HPDE6-E6E7 (cell line): ENCODE measurements around the gene MRPL16.
"Not testable (repeated sequence)": the region's sequence is repeated elsewhere in the genome, so short reads cannot be mapped to it uniquely, and the experiment has no call there.

Experiments used
- DNase-seq: peaks from one replicate; pipeline ENCODE4 v3.0.0; 2011; ENCODE audit warnings: missing footprints; ENCODE audit errors: extremely low spot score

Gene MRPL16

DNA sequence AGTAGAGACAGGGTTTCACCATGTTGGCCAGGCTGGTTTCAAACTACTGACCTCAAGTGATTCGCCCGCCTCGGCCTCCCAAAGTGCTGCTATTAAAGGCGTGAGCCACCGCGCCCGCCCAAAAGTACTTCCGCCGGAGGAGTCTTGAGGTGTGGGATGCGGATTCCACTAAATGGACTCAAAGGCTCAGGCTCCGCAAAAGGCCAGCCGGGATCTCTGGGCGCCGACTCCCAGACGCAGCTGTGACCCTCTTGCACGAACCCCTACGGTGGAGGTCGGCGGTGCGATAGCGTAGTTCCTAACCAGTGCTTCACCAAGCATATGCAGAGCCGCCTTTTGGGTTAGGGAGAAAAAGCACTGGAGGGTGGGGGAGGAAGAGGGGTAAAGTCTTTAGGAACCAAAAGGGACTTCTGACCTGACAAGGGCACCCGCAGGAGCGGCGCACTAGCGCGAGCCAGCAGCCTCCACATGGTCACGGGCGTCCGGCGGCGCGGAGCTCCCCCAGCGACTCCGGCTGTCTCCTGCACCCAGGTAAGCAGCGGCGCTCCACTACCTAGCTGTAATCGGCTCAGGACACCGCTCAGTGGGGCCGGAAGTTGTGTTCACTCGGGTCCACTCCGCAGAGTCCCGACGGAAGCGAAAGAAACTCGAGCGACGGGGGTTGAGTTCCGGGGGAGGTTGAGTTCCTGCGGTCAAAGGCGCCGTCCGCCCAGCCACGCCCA lies at the start of gene MRPL16:
Gene MRPL16 (minus strand): TSS at position 590 of the 722 bp plus-strand sequence. CDS start 120 bp downstream, at position 470.
- peak; percentile 87 for DNase-seq

DNA sequence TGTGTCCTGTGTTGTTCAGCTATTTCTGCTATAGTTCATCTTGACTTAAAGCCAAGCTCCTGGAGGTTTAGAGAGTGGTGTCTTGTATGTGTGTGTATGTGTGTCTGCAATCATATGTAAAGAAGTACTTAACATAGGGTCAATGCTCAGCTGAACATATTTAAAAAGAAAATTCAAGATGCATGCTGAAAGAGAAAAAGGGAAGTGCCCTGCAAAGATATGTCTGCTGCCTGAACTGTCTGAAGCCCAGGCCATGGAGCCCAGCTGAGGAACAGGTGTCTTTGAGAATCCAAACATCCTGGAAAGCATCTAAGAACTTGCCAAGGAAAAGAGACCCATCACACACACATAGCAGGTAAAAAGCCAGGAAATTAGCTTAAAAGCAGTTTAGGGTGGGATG lies 49.1 kb upstream of the MRPL16 start:
- no peak for DNase-seq

DNA sequence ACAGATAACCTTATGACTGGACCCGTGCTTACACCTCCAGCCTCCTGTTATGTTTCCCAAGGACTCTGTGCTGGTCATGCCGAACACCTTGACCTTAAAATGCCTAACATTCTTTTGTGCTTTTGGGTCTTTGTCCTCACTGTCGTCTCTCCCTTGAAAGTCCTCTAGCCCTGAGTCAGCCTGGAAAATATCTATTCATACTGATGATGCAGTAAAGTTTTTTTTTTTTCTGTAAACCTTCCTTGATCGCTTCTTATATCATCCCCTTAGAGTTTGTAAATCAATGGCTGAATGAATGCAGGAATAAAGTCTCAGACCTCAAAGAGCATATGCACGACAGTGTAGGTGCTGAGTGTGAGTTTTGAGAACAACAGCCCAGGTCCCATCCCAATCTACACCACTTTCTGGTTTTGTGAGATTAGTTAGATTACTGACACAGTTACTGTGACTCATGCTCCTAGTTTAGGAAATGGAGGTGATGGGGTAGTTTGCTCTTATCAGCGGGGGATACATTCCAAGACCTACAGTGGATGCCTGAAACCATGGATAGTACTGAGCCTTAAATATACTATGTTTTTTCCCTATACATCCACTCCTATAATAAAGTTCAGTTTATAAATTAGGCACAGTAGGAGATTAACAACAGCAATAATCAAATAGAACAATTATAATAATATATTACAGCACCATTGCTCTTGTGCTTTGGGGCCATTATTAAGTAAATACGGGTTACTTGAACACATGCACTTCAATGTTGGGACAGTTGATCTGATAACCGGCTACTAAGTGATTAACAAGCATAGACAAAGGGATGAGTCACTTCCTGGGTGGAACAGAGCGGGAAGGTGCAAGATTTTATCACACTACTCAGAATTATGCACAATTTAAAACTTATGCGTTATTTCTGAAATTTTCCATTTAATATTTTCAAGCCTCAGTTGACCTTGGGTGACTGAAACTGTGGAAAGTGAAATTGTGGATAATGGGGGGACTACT lies 47.2 kb upstream of the MRPL16 start:
- DNase-seq, result peak; percentile 40

DNA sequence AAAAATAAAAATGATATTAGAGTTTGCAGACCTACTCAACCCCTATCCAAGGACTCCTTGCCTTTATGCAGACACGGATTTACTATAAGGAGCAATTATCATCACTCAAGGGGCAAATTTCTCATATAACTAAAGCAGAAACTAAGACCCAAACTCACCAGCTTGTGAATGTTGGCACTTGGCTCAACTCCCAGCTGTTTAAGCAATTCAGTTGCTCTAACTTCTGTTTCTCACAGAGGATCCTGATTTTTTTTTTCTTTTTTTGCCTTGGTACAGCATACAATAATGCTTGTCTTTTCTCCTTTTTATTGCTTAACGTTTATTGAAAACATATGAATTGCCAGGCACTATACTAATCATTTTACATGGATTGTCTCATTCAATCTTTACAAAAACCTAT lies 44.3 kb upstream of the MRPL16 start:
- no peak for DNase-seq

DNA sequence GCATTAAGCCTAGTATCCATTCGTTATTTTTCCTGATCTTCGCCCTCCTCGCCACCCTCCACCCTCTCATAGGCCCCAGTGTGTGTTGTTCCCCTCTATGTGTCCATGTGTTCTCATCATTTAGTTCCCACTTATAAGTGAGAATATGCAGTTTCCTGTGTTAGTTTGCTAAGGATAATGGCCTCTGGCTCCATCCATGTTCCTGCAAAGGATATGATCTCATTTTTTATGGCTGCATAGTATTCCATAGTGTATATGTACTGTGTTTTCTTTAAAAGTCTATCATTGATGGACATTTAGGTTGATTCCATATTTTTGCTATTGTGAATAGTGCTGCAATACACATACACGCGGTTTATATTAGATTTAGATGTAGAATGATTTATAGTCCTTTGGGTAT lies 40.8 kb upstream of the MRPL16 start:
- DNase-seq, result not testable (repeated sequence)

DNA sequence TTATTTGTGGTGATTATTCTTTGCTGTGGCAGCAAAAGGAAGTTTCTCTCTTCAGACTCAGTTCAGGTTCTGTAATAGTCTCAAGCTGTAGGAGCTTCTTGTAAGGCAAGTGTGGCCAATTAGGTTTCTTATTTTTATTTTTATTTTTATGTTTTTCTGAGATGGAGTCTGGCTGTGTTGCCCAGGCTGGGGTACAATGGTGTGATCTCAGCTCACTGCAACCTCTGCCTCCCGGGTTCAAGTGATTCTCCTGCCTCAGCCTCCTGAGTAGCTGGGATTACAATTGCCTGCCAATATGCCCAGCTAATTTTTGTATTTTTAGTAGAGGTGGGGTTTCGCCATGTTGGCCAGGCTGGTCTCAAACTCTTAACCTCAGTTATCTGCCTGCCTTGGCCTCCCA lies 39.0 kb upstream of the MRPL16 start:
- not testable (repeated sequence) for DNase-seq

DNA sequence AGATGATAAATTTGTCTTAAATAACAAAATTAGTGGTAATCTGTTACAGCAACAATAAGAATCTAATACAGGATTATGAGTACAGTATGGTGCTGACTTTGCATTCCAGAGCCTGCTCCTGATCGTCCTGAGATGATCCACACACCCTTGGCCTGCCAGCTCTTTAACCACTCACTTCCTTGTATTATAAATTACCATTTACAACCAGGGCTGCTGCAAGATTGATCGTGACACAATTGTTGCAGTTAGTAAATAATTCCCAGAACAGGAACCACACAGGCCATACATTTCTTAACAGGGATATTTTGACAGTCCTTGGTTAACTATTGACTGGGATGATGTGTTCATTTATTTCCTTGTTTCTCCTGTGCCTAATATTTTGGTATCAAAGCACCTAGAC lies 38.6 kb upstream of the MRPL16 start:
- no peak for DNase-seq

DNA sequence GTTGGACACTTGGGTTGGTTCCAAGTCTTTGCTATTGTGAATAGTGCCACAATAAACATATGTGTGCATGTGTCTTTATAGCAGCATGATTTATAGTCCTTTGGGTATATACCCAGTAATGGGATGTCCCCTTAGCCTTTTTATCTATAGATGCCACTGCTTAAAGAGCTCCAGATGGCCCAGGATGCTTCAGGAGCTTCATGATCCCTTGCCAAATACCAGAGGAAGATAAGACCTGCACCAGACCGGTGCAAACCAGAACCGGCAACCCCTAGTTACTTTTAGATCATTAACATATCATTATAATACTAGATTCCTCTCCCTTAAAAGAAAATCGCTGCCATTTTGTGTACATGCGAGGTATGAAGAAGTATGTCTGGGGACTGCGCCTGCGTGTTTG lies 37.9 kb upstream of the MRPL16 start:
- not testable (repeated sequence) for DNase-seq

DNA sequence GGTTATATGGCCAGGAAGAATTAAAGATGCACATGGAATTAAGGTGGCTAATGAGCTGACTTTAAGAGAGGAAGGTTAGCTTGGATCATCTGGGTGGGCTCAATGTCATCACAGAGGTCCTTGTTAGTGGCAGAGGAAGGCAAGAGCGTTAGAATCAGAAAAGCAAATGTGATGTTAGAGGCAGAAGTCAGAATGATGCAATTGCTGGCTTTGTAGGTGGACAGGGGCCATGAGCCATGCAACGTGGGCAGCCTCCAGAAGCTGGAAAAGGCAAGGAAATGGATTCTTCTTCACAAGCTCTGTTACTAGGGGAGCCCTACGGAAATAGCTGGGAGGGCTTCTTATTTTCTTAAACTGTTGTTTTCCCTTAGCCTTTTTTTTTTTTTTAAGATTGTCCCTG lies 37.0 kb upstream of the MRPL16 start:
- no peak for DNase-seq

DNA sequence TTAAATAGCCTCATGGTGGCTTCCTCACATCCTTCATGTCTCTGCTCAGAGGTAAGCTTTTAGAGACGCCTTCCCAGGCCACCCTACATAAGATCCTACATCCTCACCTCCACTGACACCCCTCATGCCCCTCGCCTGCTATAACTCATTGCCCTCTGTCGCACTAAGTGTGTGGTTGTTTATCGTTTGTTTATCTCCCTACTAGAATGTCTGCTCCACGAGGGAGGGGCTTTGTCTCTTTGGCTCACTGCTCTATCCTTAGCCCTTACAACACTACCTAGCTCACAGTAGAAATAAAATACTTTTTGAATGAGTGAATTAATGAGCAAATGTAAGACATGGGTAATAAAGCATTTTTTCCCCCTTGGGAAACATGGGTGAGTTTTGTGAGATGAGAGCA lies 36.0 kb upstream of the MRPL16 start:
- DNase-seq, result no peak

DNA sequence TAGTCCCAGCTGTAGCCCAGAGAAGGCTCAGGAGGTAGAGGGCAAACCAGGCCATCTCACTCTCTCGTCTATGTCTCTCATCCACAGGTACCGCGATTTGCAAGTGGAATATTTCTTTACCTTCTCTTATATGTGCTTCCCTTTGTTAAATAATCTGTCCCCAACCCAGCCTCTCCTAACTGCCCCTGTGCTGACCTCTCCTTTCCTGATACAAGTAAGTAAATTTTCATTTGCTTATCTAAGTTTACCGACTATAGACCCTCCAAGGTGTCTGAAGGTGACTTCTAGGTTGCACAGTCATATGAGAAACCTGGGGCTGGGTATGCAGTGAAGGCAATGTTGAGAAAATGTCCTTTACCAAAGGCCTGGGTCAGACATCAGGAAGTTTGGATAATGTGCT lies 34.8 kb upstream of the MRPL16 start, which contains the start of gene CBLIF:
Gene CBLIF (minus strand): TSS at position 101 of the 400 bp plus-strand sequence. CDS start 46 bp downstream, at position 55.
- no peak for DNase-seq

DNA sequence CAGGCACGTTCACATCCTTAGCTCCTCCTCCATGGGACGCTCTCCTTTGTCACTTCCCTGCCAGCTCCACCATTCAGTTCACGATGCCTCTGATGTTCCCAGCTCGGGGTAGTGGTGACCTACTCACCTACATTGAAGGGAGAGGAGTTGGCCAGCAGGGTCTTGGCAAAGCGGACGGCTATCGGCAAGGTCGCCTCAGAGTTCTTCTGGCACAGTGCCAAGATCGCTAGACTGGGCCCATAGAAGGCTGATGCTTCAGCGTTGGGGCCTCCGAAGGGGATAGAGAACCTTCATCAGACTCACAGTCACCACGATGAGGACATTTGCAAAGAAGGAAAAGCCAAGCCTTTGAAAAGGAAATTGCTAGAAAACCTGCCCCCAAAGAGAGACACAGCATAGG lies 31.7 kb upstream of the MRPL16 start:
- no peak for DNase-seq

DNA sequence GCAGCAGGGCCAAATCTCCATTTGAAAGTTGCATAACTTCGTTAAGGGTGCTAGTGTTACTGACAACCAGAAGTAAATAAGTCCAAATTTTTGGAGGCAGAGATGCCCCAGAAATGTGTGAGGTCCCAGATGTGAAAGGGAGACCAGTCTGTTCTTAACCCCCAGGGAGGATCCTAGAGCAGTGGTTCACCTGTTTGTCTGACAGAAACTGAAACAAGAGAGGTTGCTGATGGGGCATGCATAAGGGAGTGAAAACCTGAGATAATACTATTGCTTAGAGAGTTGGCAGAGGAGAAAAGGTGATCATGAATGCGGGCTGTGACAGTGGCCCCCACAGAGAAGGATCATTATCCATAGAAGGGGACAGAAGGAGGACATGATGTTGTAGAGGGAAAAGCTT lies 30.9 kb upstream of the MRPL16 start:
- no peak for DNase-seq

DNA sequence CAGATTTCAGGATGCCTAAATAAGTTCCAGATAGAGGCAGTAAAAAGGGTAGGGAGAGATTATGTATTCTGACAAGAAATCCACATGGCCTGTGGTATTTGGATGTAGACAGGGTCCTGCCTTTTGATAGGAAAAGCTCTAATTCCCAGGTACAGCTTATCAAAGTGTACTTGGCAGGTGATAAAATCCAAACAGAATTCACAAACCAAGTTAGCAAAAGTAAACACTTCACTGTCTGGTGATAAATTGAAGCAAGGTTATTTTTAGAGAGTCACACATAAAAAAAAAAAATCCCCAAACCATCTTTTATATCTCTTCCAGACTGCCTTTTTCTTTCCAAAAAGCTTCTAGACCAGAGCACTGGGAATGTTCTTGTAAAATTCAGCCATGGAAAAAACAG lies 29.0 kb upstream of the MRPL16 start:
- no peak for DNase-seq

DNA sequence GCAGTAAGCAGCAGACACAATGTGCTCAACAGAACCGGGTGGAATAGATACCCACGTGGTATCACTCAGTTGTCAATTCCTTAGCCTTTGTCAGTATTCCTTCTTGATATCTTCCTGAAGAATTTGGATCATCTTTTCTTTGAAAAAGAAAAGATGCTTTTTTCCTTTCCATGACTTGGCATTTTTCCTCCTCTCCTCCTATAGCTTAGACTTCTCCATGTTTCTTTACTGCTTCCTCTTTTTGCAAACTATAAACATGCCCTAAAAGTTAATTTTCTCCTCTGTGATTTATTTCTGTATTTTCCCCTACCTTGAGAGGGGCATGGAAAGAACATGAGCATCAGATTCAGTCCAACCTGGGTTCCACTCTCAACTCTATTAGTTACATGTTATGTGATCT lies 23.0 kb upstream of the MRPL16 start:
- DNase-seq, result no peak

DNA sequence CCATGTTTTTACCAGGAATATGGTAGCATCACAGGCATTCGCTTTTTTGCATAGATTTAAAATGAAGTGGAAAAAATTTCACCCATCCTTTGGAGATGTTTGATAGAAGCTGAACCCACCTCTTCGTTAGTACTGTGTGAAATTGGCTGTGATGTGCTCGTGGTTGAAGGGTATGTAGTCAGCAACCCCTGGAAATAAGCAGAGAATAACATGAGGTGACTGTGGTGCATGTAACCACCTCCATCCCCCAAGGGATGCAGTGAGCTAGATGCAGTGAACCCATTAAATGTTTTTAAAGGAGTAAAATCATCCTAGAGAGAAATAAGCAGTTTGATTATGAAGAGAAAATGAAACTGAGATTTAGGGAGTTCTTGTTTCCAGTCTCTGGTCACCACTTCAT lies 18.8 kb upstream of the MRPL16 start:
- DNase-seq, result no peak

DNA sequence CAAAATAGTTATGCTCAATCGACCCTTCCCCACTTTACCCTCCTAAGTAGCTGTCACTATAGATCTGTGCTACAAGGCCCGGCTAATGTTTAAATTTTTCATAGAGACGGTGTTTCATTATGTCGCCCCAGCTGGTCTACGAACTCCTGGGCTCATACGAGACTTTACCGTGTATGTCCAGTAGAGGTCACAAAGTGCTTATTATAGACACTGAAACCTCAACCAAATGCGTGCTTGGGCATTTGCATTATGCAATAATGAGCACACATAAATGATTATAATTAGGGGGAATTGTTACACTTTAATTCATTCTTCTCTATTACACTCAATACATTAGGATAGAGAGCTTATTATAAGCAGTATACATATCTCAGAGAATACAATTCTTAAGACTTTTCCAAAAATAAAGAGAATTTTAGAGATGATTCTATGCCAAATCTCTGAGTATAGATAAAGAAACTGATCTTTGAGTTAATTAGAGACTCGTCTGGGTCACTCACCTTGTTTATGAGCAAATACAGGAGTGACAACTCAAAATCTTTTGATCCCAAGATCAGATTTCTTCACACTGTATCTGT lies 12.5 kb upstream of the MRPL16 start:
- no peak for DNase-seq

DNA sequence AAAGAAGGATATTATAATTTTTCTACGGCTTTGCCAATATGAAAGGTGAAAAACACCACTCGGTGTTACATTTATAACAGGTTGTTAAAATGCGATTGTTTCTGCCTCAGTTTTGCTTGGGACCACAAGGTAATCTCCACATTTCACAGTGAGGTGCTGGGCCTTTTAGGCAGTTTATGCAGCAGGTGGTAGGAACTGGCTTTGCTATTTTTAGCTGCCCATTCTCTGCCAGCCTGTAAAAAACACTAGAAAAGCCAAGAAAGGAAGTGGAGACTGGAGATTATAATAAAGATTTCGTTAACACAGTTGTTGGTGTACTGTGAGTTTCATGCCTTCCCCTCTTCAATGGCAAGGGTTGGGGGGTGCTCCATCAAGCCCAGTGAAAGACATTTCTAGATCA lies 8.0 kb upstream of the MRPL16 start:
- DNase-seq, result no peak

DNA sequence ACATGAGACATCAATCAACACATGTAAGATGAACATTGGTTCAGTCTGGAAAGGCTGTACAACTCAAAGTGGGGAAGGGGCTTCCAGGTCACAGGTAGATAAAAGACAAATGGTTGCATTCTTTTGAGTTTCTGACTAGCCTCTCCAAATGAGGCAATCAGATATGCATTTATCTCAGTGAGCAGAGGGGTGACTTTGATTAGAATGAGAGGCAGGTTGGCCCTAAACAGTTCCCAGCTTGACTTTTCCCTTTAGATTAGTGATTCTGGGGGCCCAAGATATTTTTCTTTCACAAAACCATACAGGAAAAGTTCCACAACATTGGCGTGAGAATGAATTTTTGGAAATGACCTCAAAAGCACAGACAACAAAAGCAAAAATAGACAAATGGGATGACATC lies 5.9 kb upstream of the MRPL16 start:
- not testable (repeated sequence) for DNase-seq

DNA sequence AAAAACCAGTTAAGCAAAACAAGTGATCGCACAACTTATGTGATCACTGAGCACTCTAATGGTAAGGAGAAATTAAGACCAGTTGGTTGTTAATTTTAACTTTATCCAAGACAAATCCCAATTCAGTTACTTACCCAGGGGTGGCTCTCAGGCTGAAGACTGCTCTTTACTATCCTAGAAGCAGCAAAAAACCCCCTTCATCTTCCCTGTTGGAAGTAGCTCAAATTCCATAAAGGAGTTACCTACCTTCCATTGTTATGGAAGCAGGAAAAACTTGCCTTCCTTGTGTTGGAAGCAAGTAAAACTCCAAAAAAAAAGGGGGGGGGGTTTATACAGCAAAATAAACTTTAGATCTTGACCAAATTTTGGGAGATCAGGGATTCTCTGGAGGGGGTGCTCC lies 5.2 kb upstream of the MRPL16 start:
- DNase-seq, result no peak

DNA sequence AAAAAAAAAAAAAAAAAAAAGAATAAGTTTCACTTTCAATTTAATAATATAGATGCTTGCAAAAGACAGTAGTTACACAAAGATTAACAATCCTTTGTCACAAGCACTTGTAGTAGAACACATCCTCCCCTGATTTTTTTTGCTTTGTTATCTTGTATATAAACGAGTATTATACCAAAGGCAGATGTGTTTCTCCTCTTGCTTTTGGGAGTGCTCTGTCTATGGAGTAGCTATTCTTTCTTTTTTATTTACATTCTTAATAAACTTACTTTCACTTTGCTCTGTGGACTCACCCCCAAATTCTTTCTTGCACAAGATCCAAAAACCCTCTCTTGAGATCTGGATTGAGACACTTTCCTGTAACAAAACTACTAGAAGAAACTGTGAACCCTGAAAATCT lies 3.4 kb upstream of the MRPL16 start:
- no peak for DNase-seq

DNA sequence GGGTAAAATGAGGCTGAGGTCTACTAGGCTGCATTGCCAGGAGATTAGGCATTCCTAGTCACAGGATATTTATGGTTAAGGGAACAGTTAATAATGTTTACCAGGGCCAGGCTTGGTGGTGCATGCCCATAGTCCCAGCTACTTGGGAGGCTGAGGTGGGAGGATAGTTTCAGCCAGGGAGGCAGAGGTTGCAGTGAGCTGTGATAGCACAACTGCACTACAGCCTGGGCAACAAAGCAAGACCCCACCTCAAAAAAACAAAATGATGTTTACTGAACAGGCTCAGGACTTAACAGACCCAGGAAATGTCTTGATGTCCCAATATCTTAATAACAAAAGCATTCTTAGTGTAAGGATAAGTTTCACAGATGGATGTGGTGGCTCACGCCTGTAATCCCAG lies 2.8 kb upstream of the MRPL16 start:
- no peak for DNase-seq
